Nephron (organoid): ENCODE measurements around the gene MAP3K15.

ENCODE experiments used
- H3K27ac Mint-ChIP-seq, 3 experiments: 2 replicates each; pipeline ENCODE4 v1.8.0; 2020; ENCODE audit warnings: mixed read lengths in 3 of 3, mild to moderate bottlenecking in 2 of 3, moderate library complexity in 1 of 3
- H3K27me3 Mint-ChIP-seq: 2 replicates; pipeline ENCODE4 v1.8.0; 2021; ENCODE audit warnings: low read depth, mild to moderate bottlenecking, moderate library complexity, mixed read lengths
- H3K36me3 Mint-ChIP-seq: 2 replicates; pipeline ENCODE4 v1.8.0; 2020; ENCODE audit warnings: low read depth, mixed read lengths
- H3K4me1 Mint-ChIP-seq: 2 replicates; pipeline ENCODE4 v1.8.0; 2020; ENCODE audit warnings: mixed read lengths
- H3K4me3 Mint-ChIP-seq, 3 experiments: 2 replicates each; pipeline ENCODE4 v1.8.0; 2020; ENCODE audit warnings: mild to moderate bottlenecking in 3 of 3, mixed read lengths in 3 of 3, moderate library complexity in 2 of 3
- H3K9me3 Mint-ChIP-seq: 2 replicates; pipeline ENCODE4 v1.8.0; 2020; ENCODE audit warnings: mixed read lengths
- TF ChIP-seq, protein P1 (sequence below), 3 experiments: fragments of 200-600 bp; sonication (generic); IDR thresholded peaks; one replicate each; pipeline ENCODE4 v1.5.0; 2021; ENCODE audit warnings: antibody characterized with exemption in 3 of 3; ENCODE audit not compliant: unreplicated experiment in 3 of 3

Gene MAP3K15

DNA sequence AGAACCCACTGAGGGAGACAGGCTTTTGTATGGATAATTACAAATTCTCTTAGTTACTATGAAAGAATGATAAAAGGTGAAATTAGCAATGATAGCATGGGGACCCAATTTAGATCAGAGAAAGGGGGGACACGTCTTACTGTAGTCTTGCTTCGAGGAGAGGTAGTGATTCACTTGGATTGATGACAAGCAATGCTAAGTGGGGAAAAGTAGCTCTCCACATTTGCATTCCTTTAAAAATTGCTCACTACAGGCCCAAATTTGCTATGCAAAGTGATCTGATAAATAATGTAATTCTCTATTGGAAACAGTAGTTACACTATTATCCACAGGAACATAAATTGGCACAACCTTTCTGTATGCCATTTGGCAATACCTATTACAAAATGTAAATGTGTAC is 42.5 kb upstream of the MAP3K15 start:
- H3K9me3 Mint-ChIP-seq = no peaks in the 10 kb centered on the region
- TF ChIP-seq, protein P1, sequence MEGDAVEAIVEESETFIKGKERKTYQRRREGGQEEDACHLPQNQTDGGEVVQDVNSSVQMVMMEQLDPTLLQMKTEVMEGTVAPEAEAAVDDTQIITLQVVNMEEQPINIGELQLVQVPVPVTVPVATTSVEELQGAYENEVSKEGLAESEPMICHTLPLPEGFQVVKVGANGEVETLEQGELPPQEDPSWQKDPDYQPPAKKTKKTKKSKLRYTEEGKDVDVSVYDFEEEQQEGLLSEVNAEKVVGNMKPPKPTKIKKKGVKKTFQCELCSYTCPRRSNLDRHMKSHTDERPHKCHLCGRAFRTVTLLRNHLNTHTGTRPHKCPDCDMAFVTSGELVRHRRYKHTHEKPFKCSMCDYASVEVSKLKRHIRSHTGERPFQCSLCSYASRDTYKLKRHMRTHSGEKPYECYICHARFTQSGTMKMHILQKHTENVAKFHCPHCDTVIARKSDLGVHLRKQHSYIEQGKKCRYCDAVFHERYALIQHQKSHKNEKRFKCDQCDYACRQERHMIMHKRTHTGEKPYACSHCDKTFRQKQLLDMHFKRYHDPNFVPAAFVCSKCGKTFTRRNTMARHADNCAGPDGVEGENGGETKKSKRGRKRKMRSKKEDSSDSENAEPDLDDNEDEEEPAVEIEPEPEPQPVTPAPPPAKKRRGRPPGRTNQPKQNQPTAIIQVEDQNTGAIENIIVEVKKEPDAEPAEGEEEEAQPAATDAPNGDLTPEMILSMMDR (IDR thresholded peaks at IDR 0.05; ENCODE audit: unreplicated experiment in 3 of 3) = no peak
- no peaks in the 10 kb centered on the region for H3K4me1 Mint-ChIP-seq
- H3K36me3 Mint-ChIP-seq = no peaks in the 10 kb centered on the region
- H3K4me3 Mint-ChIP-seq = no peak overlapping the region
- H3K27ac Mint-ChIP-seq = no peak overlapping the region
- no peaks in the 10 kb centered on the region for H3K27me3 Mint-ChIP-seq

DNA sequence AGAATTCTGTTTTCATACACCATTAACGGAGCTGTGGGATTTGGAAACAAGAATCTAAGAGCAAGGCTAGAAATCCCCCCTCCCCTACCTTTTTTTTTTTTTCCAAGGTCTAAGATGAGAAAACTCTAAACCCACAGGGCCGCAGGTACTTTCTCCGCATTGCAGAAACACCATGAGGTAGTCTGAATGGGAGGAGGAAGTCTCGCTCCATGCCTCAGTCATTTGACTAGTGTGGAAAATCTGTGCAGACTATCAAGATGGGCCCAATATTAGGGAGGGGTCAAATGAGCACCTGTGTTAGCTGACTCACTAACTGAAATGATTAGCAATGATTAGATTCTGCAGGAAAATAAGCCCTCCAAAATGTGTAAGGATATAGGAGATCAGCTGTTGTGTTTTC is 40.9 kb upstream of the MAP3K15 start:
- peaks cover 4% of the 10 kb centered on the region for H3K9me3 Mint-ChIP-seq
- H3K4me3 Mint-ChIP-seq = no peak overlapping the region
- H3K36me3 Mint-ChIP-seq = no peaks in the 10 kb centered on the region
- no peaks in the 10 kb centered on the region for H3K27me3 Mint-ChIP-seq
- TF ChIP-seq, protein P1 (IDR thresholded peaks at IDR 0.05; ENCODE audit: unreplicated experiment in 3 of 3) = no peak
- no peaks in the 10 kb centered on the region for H3K4me1 Mint-ChIP-seq
- H3K27ac Mint-ChIP-seq = no peak overlapping the region

DNA sequence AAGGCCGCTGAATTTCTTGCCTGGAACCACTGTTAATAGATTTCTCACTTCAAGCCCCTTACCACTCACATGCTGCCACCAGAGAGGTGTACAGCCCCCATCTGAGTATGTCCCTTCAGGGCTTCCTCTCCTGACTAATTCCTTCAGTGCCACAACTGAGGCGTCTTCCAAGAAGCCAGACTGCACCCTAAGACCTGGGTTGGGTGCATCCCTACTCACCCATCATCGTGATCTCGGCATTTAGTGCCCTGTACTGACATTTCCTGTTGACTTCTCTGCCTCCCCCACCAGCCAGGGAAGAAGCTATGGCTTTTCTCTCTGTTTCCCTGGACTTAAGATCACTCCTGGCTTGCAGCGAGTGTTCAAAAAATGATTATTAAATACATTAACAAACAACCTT is 40.4 kb upstream of the MAP3K15 start:
- H3K36me3 Mint-ChIP-seq = no peaks in the 10 kb centered on the region
- no peaks in the 10 kb centered on the region for H3K4me1 Mint-ChIP-seq
- no peak overlapping the region for H3K27ac Mint-ChIP-seq
- no peak overlapping the region for H3K4me3 Mint-ChIP-seq
- H3K9me3 Mint-ChIP-seq = peaks cover 4% of the 10 kb centered on the region
- TF ChIP-seq, protein P1 (IDR thresholded peaks at IDR 0.05; ENCODE audit: unreplicated experiment in 3 of 3) = no peak
- no peaks in the 10 kb centered on the region for H3K27me3 Mint-ChIP-seq

DNA sequence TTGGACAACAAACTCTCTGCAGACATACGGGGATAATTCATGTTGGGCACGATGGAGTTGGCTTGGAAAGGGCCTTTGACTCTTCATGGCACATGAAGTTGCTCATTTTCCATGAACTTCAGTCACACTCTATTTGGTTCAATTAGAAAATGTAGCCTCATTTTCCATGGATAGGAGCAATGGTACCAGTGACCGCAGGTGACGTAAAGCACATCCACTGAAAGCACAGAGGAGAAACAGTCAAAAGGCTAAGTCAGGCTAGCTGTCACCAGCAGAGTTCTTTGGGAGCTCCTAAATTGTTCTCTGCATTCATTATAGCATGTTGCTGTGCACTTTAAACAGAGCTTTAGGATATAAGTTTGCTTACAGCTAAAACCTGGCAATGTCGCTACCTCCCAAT is 39.9 kb upstream of the MAP3K15 start:
- H3K9me3 Mint-ChIP-seq = peaks cover 4% of the 10 kb centered on the region
- no peak overlapping the region for H3K27ac Mint-ChIP-seq
- H3K36me3 Mint-ChIP-seq = no peaks in the 10 kb centered on the region
- no peak overlapping the region for H3K4me3 Mint-ChIP-seq
- TF ChIP-seq, protein P1 (IDR thresholded peaks at IDR 0.05; ENCODE audit: unreplicated experiment in 3 of 3) = no peak
- no peaks in the 10 kb centered on the region for H3K27me3 Mint-ChIP-seq
- H3K4me1 Mint-ChIP-seq = no peaks in the 10 kb centered on the region

DNA sequence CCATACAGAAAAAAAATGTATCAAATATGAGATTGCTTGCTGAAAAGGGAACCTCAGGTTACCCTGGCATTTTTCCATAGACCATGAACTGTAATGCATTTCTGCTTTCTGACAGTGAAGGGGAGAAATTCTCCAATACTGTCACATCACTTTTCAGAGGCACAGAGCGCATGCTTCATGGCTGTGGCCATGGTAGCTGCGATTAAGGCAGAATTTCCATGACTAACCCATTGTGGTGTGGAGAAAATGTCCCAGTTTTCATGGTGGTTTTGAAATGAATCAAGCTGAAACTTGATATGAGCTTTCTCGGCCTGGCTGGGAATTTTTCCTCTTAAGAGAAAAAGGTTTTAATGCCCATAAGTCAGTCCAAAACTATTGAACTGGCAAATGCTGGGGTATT is 39.5 kb upstream of the MAP3K15 start:
- Mint-ChIP-seq H3K9me3 (peaks cover 4% of the 10 kb centered on the region), H3K4me1 (no peaks in the 10 kb centered on the region), H3K27me3 (no peaks in the 10 kb centered on the region), H3K36me3 (no peaks in the 10 kb centered on the region), H3K4me3 (no peak overlapping the region), H3K27ac (no peak overlapping the region)
- TF ChIP-seq, protein P1 (IDR thresholded peaks at IDR 0.05; ENCODE audit: unreplicated experiment in 3 of 3) = no peak

DNA sequence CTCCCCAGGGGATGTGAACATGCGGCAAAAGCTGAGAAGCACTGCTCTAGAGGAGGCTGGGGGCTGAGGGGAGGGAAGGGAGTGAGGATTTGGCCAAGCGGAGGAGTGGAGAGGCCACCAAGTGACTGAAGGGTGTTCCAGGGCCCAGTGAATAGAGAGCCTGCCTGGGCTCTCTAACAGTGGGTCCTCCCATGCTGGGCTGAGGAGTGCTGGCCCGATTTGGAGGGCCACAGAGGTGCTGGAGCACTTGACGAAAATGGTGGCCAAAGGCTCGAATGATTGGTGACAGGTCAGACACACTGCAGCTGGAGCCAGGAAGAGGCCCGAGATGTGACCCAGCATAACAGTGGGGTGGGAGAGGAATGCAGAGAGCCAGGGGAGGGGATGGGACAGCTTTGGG is 37.5 kb upstream of the MAP3K15 start:
- H3K9me3 Mint-ChIP-seq = peaks cover 7% of the 10 kb centered on the region
- H3K4me1 Mint-ChIP-seq = no peaks in the 10 kb centered on the region
- no peak overlapping the region for H3K4me3 Mint-ChIP-seq
- no peak overlapping the region for H3K27ac Mint-ChIP-seq
- TF ChIP-seq, protein P1 (IDR thresholded peaks at IDR 0.05; ENCODE audit: unreplicated experiment in 3 of 3) = no peak
- H3K27me3 Mint-ChIP-seq = no peaks in the 10 kb centered on the region
- H3K36me3 Mint-ChIP-seq = peaks cover 5% of the 10 kb centered on the region
